PC-3 (cell line): ENCODE measurements around the gene SELENOM.

Experiments used
- CTCF ChIP-seq: fragments of 300-600 bp; sonication (generic); conservative IDR thresholded peaks from 2 replicates; pipeline ENCODE4 v1.5.1; 2017; ENCODE audit warnings: antibody characterized with exemption, low read depth, mild to moderate bottlenecking, low read length
- EZH2phosphoT487 ChIP-seq: fragments of 300-600 bp; sonication (generic); IDR thresholded peaks from 2 replicates; pipeline ENCODE4 v1.6.1; 2018; ENCODE audit warnings: mild to moderate bottlenecking, antibody characterized with exemption, low read length, borderline replicate concordance

- TF ChIP-seq CTCF (no peak), EZH2phosphoT487 (no peak)
Observed at GRCh38 chr22:31126869-31127175, 19.5 kb upstream of the SELENOM start.
